ENCODE measurements around the gene KRTAP15-1.

Gene KRTAP15-1

DNA sequence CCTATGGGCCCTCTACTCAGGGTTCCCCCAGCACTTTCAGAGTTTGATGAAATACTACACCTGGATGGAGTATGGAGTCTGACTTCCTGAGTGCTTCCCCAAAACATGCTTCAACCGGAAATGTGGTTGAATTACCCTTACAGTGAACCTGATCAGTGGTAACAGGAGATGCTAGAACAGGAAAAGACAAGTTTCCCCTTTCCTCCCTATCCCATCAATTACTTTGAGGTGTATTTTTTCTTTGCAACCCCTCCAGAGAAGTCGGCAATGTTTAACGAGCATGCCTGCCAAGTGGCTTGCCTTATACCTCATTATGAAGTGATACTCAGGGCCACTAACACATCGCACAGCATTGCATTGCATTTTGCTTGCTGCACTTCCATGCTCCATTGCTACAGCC lies 7.0 kb downstream of the KRTAP15-1 start:
- Histone ChIP-seq H3K36me3 (ENCODE audit: control insufficient read depth, insufficient read depth, low read length) (no peaks in the 10 kb centered on the region), H3K4me3 (ENCODE audit: low read length) (no peak overlapping the region), H3K27ac (ENCODE audit: low read depth, low read length) (no peak overlapping the region), H3K4me1 (ENCODE audit: control insufficient read depth, insufficient read depth, low read length) (no peaks in the 10 kb centered on the region), H3K27me3 (ENCODE audit: control insufficient read depth, insufficient read depth, low read length) (no peaks in the 10 kb centered on the region), H3K9ac (ENCODE audit: low read length) (no peak overlapping the region)

DNA sequence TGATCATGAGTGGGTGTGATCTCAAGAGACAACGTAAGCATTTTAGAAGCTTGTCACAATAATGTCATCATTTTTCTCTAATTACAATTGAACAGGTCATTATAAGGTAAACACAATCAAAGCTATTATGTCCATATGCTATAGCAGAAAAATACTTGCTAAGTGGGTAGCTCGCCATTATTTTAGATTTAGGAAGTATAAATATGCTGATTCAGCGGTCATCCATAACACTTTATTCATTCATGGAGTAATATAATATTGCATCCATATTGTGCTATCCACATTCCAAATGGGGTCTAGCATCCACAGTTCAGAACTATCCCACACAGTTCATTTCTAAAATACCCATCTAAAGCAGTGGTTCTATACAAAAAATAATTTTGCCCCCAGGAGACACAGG lies 8.4 kb downstream of the KRTAP15-1 start:
- no peak overlapping the region for H3K9ac ChIP-seq (ENCODE audit: low read length)

DNA sequence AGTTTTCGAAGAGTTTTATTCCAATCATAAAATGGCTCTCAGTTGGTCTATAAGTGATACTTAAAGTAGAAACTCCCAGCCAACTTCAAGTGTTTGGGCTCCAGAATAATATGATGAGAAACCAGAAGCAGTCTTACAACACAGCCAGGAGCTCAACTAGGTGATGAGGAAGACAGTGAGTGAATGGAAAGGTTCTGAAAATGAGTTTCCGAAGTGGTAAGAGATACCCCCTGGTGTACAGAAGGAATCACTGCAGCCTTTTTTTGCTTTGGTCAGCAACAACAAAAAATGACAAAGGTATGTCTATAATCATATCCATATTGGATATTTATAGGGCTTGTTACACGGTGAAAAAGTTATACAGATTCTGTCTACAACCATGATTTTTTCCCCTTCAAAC lies 23.6 kb downstream of the KRTAP15-1 start:
- Histone ChIP-seq H3K36me3 (ENCODE audit: control insufficient read depth, insufficient read depth, low read length) (no peaks in the 10 kb centered on the region), H3K9ac (ENCODE audit: low read length) (no peak overlapping the region), H3K4me3 (ENCODE audit: low read length) (no peak overlapping the region), H3K27ac (ENCODE audit: low read depth, low read length) (no peak overlapping the region), H3K27me3 (ENCODE audit: control insufficient read depth, insufficient read depth, low read length) (no peaks in the 10 kb centered on the region), H3K4me1 (ENCODE audit: control insufficient read depth, insufficient read depth, low read length) (no peaks in the 10 kb centered on the region)

More for the DNA sequence above, 8.4 kb downstream of the KRTAP15-1 start:
- Histone ChIP-seq H3K4me3 (ENCODE audit: low read length) (no peak overlapping the region), H3K27me3 (ENCODE audit: control insufficient read depth, insufficient read depth, low read length) (no peaks in the 10 kb centered on the region), H3K36me3 (ENCODE audit: control insufficient read depth, insufficient read depth, low read length) (no peaks in the 10 kb centered on the region), H3K4me1 (ENCODE audit: control insufficient read depth, insufficient read depth, low read length) (no peaks in the 10 kb centered on the region), H3K27ac (ENCODE audit: low read depth, low read length) (no peak overlapping the region)

- H3K4me3 ChIP-seq (ENCODE audit: low read length): no peak overlapping the region
- no peaks in the 10 kb centered on the region for H3K27me3 ChIP-seq (ENCODE audit: control insufficient read depth, insufficient read depth, low read length)
- H3K9ac ChIP-seq (ENCODE audit: low read length): no peak overlapping the region
- no peak overlapping the region for H3K27ac ChIP-seq (ENCODE audit: low read depth, low read length)
- no peaks in the 10 kb centered on the region for H3K36me3 ChIP-seq (ENCODE audit: control insufficient read depth, insufficient read depth, low read length)
- H3K4me1 ChIP-seq (ENCODE audit: control insufficient read depth, insufficient read depth, low read length): no peaks in the 10 kb centered on the region
Measured at GRCh38 chr21:30468900-30469714, 29.0 kb downstream of the KRTAP15-1 start.

- Histone ChIP-seq H3K27ac (ENCODE audit: low read depth, low read length) (no peak overlapping the region), H3K27me3 (ENCODE audit: control insufficient read depth, insufficient read depth, low read length) (no peaks in the 10 kb centered on the region), H3K36me3 (ENCODE audit: control insufficient read depth, insufficient read depth, low read length) (no peaks in the 10 kb centered on the region), H3K9ac (ENCODE audit: low read length) (no peak overlapping the region), H3K4me3 (ENCODE audit: low read length) (no peak overlapping the region), H3K4me1 (ENCODE audit: control insufficient read depth, insufficient read depth, low read length) (no peaks in the 10 kb centered on the region)
Measured at GRCh38 chr21:30478004-30478403, 37.9 kb downstream of the KRTAP15-1 start.

DNA sequence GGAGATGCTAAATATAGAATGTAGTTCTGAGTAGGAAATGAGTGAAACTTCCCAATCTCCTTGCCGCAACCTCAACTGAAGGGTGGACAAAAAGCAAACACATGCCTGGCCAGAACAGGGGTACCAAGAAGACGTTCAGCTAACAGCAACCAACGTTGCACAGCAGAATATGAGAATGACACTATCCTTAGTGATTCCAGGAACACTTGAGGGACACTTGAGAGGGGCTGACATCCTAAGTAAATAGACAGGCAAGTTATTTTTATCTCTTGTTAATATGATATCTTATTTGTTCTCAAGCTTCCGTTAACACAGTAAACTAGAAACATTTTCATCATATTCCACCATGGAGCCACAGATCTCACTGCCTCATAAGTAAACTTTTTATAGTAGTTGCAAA lies 39.2 kb downstream of the KRTAP15-1 start:
- Histone ChIP-seq H3K9ac (ENCODE audit: low read length) (no peak overlapping the region), H3K4me1 (ENCODE audit: control insufficient read depth, insufficient read depth, low read length) (no peaks in the 10 kb centered on the region), H3K36me3 (ENCODE audit: control insufficient read depth, insufficient read depth, low read length) (no peaks in the 10 kb centered on the region), H3K27me3 (ENCODE audit: control insufficient read depth, insufficient read depth, low read length) (no peaks in the 10 kb centered on the region), H3K4me3 (ENCODE audit: low read length) (no peak overlapping the region), H3K27ac (ENCODE audit: low read depth, low read length) (no peak overlapping the region)

DNA sequence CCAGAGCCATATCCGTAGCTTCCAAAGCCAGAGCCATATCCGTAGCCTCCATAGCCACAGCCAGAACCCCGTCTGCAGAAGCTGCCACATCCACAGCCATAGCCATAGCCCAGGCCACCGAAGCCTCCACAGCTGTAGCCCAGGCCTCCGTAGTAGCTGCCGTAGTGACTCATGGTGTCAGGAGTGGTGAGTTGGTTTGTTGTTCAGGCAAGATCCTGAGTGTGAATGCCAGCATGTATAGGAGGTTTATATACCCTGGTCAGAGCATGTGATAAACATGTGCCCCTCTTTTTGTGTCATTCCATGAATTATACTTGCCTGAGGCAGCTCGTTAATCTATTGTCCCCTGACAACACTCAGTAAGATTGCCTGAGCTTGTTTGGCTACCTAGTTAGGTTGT lies 40.1 kb downstream of the KRTAP15-1 start, which contains the start of gene KRTAP19-1:
TSS of gene KRTAP19-1 (minus strand) at position 223 of the 400 bp plus-strand sequence. CDS start at position 173, 50 bp downstream.
- H3K4me3 ChIP-seq (ENCODE audit: low read length): no peak within 1 kb of the TSS
- H3K9ac ChIP-seq (ENCODE audit: low read length): no peak within 1 kb of the TSS
- H3K4me1 ChIP-seq (ENCODE audit: control insufficient read depth, insufficient read depth, low read length): no peaks in the 10 kb centered on the region
- no peak within 1 kb of the TSS for H3K27ac ChIP-seq (ENCODE audit: low read depth, low read length)
- H3K27me3 ChIP-seq (ENCODE audit: control insufficient read depth, insufficient read depth, low read length): no peaks in the 10 kb centered on the region
- no peaks in the 10 kb centered on the region for H3K36me3 ChIP-seq (ENCODE audit: control insufficient read depth, insufficient read depth, low read length)

GRCh38 chr21:30482130-30482529 lies 42.1 kb downstream of the KRTAP15-1 start:
- Histone ChIP-seq H3K9ac (ENCODE audit: low read length) (no peak overlapping the region), H3K36me3 (ENCODE audit: control insufficient read depth, insufficient read depth, low read length) (no peaks in the 10 kb centered on the region), H3K27ac (ENCODE audit: low read depth, low read length) (no peak overlapping the region)

DNA sequence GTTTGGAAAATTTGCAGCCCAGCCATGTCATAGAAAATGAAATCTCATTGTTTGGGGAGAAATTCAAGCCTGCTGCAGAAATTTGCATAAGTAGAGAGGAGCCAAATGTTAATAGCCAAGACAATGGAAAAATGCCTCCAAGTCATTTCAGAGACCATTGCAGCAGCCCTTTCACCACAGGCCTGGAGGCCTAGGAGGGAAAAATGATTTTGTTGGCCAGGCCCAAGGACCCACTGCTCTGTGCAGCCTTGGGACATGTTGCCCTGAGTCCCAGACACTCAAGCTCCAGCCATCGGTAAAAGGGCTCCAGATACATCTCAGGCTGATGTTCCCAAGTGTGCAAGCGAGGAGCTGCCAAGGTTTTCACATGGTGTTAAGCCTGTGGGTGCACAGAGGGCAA lies 46.1 kb downstream of the KRTAP15-1 start:
- Histone ChIP-seq H3K9ac (ENCODE audit: low read length) (no peak overlapping the region), H3K36me3 (ENCODE audit: control insufficient read depth, insufficient read depth, low read length) (no peaks in the 10 kb centered on the region), H3K4me3 (ENCODE audit: low read length) (no peak overlapping the region), H3K27me3 (ENCODE audit: control insufficient read depth, insufficient read depth, low read length) (no peaks in the 10 kb centered on the region), H3K27ac (ENCODE audit: low read depth, low read length) (no peak overlapping the region), H3K4me1 (ENCODE audit: control insufficient read depth, insufficient read depth, low read length) (no peaks in the 10 kb centered on the region)

More at GRCh38 chr21:30482130-30482529, 42.1 kb downstream of the KRTAP15-1 start:
- Histone ChIP-seq H3K4me3 (ENCODE audit: low read length) (no peak overlapping the region), H3K27me3 (ENCODE audit: control insufficient read depth, insufficient read depth, low read length) (no peaks in the 10 kb centered on the region), H3K4me1 (ENCODE audit: control insufficient read depth, insufficient read depth, low read length) (no peaks in the 10 kb centered on the region)

DNA sequence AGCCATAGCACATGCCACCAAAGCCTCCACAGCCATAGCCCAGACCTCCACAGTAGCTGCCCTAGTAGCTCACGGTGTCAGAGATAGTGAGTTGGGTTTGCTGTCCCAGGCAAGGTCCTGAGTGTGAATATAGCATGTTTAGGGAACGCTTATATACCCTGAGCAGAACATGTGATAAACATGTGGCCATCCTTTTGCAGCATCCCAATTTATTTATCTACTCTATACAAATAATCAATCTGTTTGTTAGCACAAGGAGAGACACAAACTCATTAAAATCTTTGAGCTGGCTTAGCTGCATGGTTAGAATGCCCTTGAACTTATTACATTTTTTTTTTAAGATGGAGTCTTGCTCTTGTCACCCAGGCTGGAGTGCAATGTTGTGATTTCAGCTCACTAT lies 47.3 kb downstream of the KRTAP15-1 start, which contains the start of gene KRTAP19-2:
TSS of gene KRTAP19-2 (minus strand) at position 101 of the 400 bp plus-strand sequence. CDS start at position 13, 88 bp downstream.
- Histone ChIP-seq H3K4me1 (ENCODE audit: control insufficient read depth, insufficient read depth, low read length) (no peaks in the 10 kb centered on the region), H3K9ac (ENCODE audit: low read length) (no peak within 1 kb of the TSS), H3K27ac (ENCODE audit: low read depth, low read length) (no peak within 1 kb of the TSS), H3K36me3 (ENCODE audit: control insufficient read depth, insufficient read depth, low read length) (no peaks in the 10 kb centered on the region), H3K27me3 (ENCODE audit: control insufficient read depth, insufficient read depth, low read length) (no peaks in the 10 kb centered on the region), H3K4me3 (ENCODE audit: low read length) (no peak within 1 kb of the TSS)

Measured in rectal smooth muscle tissue (tissue), 1 donor.